Smooth muscle cell (in vitro differentiated cells): ENCODE results near the gene HIPK4. TPM values are rescaled to one million over a fixed set of nuclear protein-coding genes. Genes with fewer than 3 reads are reported as not detected.
A peak's percentile ranks its signal among the peaks of the same experiment; 100 is the strongest.

Source experiments
- DNase-seq: peaks from one replicate; lab custom pipeline; 2025; ENCODE audit not compliant: unreplicated experiment; lab: John Stamatoyannopoulos, UW
- H2AFZ ChIP-seq: fragments of 200-600 bp; sonication (generic); 2 replicates; pipeline ENCODE4 v1.6.0; 2016; ENCODE audit warnings: antibody characterized with exemption, low read depth, mild to moderate bottlenecking
- H3F3A ChIP-seq: fragments of 200-600 bp; sonication (generic); 2 replicates; pipeline ENCODE4 v1.6.0; 2017; ENCODE audit warnings: antibody characterized with exemption, low read depth
- H3K27ac ChIP-seq: fragments of 200-600 bp; sonication (generic); 2 replicates; pipeline ENCODE4 v1.5.1; 2016; ENCODE audit warnings: low read depth, mild to moderate bottlenecking
- H3K27me3 ChIP-seq: fragments of 200-600 bp; sonication (generic); 2 replicates; pipeline ENCODE4 v1.6.1; 2016; ENCODE audit warnings: low read depth, mild to moderate bottlenecking
- H3K36me3 ChIP-seq: fragments of 200-600 bp; sonication (generic); 2 replicates; pipeline ENCODE4 v1.5.1; 2016; ENCODE audit warnings: low read depth
- H3K4me1 ChIP-seq: fragments of 200-600 bp; sonication (generic); 2 replicates; pipeline ENCODE4 v1.5.1; 2016; ENCODE audit warnings: low read depth
- H3K4me2 ChIP-seq: fragments of 200-600 bp; sonication (generic); 2 replicates; pipeline ENCODE4 v1.6.0; 2016; ENCODE audit warnings: mild to moderate bottlenecking
- H3K4me3 ChIP-seq: fragments of 200-600 bp; sonication (generic); 2 replicates; pipeline ENCODE4 v1.5.1; 2016; ENCODE audit warnings: mild to moderate bottlenecking
- H3K79me2 ChIP-seq: fragments of 200-600 bp; sonication (generic); 2 replicates; pipeline ENCODE4 v1.6.0; 2016; ENCODE audit warnings: low read depth, mild to moderate bottlenecking
- H3K9ac ChIP-seq: fragments of 200-600 bp; sonication (generic); 2 replicates; pipeline ENCODE4 v1.6.0; 2016; ENCODE audit warnings: low read depth
- H3K9me3 ChIP-seq: fragments of 200-600 bp; sonication (generic); replicated peaks from 2 replicates; pipeline ENCODE4 v1.5.1; 2016; ENCODE audit warnings: low read depth
- H4K20me1 ChIP-seq: fragments of 200-600 bp; sonication (generic); 2 replicates; pipeline ENCODE4 v1.6.0; 2016; ENCODE audit warnings: low read depth
- CTCF ChIP-seq: fragments of 200-600 bp; sonication (generic); IDR thresholded peaks from 2 replicates; pipeline ENCODE4 v1.5.1; 2017; ENCODE audit warnings: borderline replicate concordance, mild to moderate bottlenecking, antibody characterized with exemption; ENCODE audit not compliant: insufficient read depth, poor library complexity, severe bottlenecking
- WGBS: methylation state at CpG from one replicate; pipeline ENCODE4 v1.1.7; 2016; ENCODE audit warnings: low lambda C conversion rate; 5-methylcytosine and 5-hydroxymethylcytosine counted together
- polyA plus RNA-seq: library from polyadenylated mRNA; unstranded; fragments of >200 nt; fragmentation: Nextera tagmentation; extraction: Ambion mirVana; gene quantifications from 2 replicates; pipeline ENCODE4 v1.2.1, GENCODE V29; 2016
- total RNA-seq: library from RNA; depleted of rRNA; stranded (reverse); fragments of >200 nt; gene quantifications from 2 replicates; pipeline ENCODE4 v1.2.3, GENCODE V29; 2014

The HIPK4 gene
- total and polyA plus RNA-seq, 2 experiments from 2014 or later = 0.32 TPM; not detected in 1

DNA sequence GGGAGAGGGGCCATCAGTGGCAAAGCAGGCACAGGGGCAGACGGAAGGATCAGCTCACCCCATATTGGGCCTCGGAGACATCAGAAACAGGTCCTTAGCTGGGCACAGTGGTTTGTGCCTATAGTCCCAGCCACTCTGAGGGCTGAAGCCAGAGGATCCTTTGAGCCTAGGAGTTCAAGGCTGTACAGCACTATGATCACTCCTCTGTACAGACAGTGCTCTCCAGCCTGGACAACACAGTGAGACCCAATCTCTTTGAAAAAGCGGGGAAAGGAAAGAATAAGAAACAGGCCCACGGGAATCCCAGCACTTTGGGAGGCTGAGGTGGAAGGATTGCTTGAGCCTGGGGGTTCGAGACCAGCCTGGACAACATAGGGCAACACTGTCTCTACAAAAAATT lies 29.8 kb upstream of the HIPK4 start:
- WGBS = 90% methylated on average over 5 of the region's 5 CpGs
- no peaks in the 10 kb centered on the region for H3K36me3 ChIP-seq
- peaks cover 27% of the 10 kb centered on the region for H4K20me1 ChIP-seq
- H3F3A ChIP-seq = peaks cover 24% of the 10 kb centered on the region
- H3K79me2 ChIP-seq = peaks cover 34% of the 10 kb centered on the region
- H3K4me2 ChIP-seq = no peak overlapping the region
- no peak for DNase-seq
- no peak overlapping the region for H2AFZ ChIP-seq
- H3K4me1 ChIP-seq = peaks cover 29% of the 10 kb centered on the region
- H3K4me3 ChIP-seq = no peak overlapping the region
- no peak overlapping the region for H3K27ac ChIP-seq
- no peak for TF ChIP-seq CTCF
- no peaks in the 10 kb centered on the region for H3K27me3 ChIP-seq
- H3K9ac ChIP-seq = no peak overlapping the region
- H3K9me3 ChIP-seq = no peaks in the 10 kb centered on the region

GRCh38 chr19:40419066-40419612 lies 29.2 kb upstream of the HIPK4 start:
- H2AFZ ChIP-seq = no peak overlapping the region
- DNase-seq = no peak
- H3K4me2 ChIP-seq = no peak overlapping the region
- H3K4me1 ChIP-seq = peaks cover 24% of the 10 kb centered on the region
- 94% methylated on average over 5 of the region's 5 CpGs for WGBS
- no peaks in the 10 kb centered on the region for H3K36me3 ChIP-seq
- H4K20me1 ChIP-seq = peaks cover 21% of the 10 kb centered on the region
- H3K4me3 ChIP-seq = no peak overlapping the region
- TF ChIP-seq CTCF = no peak
- H3K79me2 ChIP-seq = peaks cover 27% of the 10 kb centered on the region
- H3K27me3 ChIP-seq = no peaks in the 10 kb centered on the region
- H3K27ac ChIP-seq = no peak overlapping the region
- H3F3A ChIP-seq = peaks cover 18% of the 10 kb centered on the region
- no peak overlapping the region for H3K9ac ChIP-seq
- H3K9me3 ChIP-seq = no peaks in the 10 kb centered on the region

- H3K4me2 ChIP-seq = no peak overlapping the region
These were observed 28.1 kb upstream of the HIPK4 start for GRCh38 chr19:40418040-40418439.

More at GRCh38 chr19:40418040-40418439, 28.1 kb upstream of the HIPK4 start:
- no peaks in the 10 kb centered on the region for H3K36me3 ChIP-seq
- no peak overlapping the region for H3K9ac ChIP-seq
- H4K20me1 ChIP-seq = peaks cover 10% of the 10 kb centered on the region
- no peak overlapping the region for H3K4me3 ChIP-seq
- peaks cover 16% of the 10 kb centered on the region for H3F3A ChIP-seq
- H3K79me2 ChIP-seq = peaks cover 16% of the 10 kb centered on the region
- DNase-seq = no peak
- no peak for TF ChIP-seq CTCF
- H3K9me3 ChIP-seq = no peaks in the 10 kb centered on the region
- WGBS = 94% methylated on average over 3 of the region's 3 CpGs
- no peak overlapping the region for H2AFZ ChIP-seq
- no peaks in the 10 kb centered on the region for H3K27me3 ChIP-seq
- peak overlapping the region; percentile 75 for H3K27ac ChIP-seq
- H3K4me1 ChIP-seq = peaks cover 24% of the 10 kb centered on the region
